Thoracic aorta (tissue), 2 donors: ENCODE results near the gene SLC16A5. TPM values are rescaled to one million over a fixed set of nuclear protein-coding genes. Genes with fewer than 3 reads are reported as not detected.

Experiments
- ATAC-seq: fragments of 150-250 bp; one replicate; pipeline ENCODE4 v1.8.0; 2017; ENCODE audit warnings: low read depth; ENCODE audit not compliant: insufficient number of reproducible peaks, low FRiP score
- DNase-seq: peaks from one replicate; pipeline ENCODE4 v3.0.0-alpha.2; 2020; ENCODE audit warnings: low spot score
- H3K27ac ChIP-seq, 2 donors: fragments of 200-600 bp; sonication (generic); 1 replicate in 1 of 2; 2 replicates in 1 of 2; pipeline ENCODE4 v1.5.1; 2016; ENCODE audit warnings: mild to moderate bottlenecking in 2 of 2, moderate library complexity in 2 of 2
- H3K27me3 ChIP-seq: fragments of 200-600 bp; sonication (generic); replicated peaks from 2 replicates; pipeline ENCODE4 v1.6.0; 2016; ENCODE audit warnings: mild to moderate bottlenecking; ENCODE audit not compliant: insufficient read depth
- H3K36me3 ChIP-seq: fragments of 200-600 bp; sonication (generic); one replicate; pipeline ENCODE4 v1.5.1; 2016
- H3K4me1 ChIP-seq, 2 donors: fragments of 200-600 bp; sonication (generic); 1 replicate in 1 of 2; 2 replicates in 1 of 2; pipeline versions ENCODE4 v1.5.1 to v1.6.0; 2016; ENCODE audit warnings: low read depth in 2 of 2, mild to moderate bottlenecking in 1 of 2; ENCODE audit not compliant: control insufficient read depth in 1 of 2
- H3K4me3 ChIP-seq: fragments of 200-600 bp; sonication (generic); 2 replicates; pipeline ENCODE4 v1.5.1; 2016; ENCODE audit warnings: mild to moderate bottlenecking
- H3K9me3 ChIP-seq: fragments of 200-600 bp; sonication (generic); 2 replicates; pipeline ENCODE4 v1.5.1; 2016
- total RNA-seq, 2 donors: library from RNA; depleted of rRNA; stranded (reverse); fragments of >200 nt; gene quantifications; one replicate each; pipeline versions ENCODE4 v1.1.0 to v1.2.3, GENCODE V29; 2016
- TF ChIP-seq, protein P1 (sequence below): fragments of 200-600 bp; sonication (generic); IDR thresholded peaks from one replicate; pipeline ENCODE4 v1.5.1; 2019; ENCODE audit warnings: antibody characterized with exemption

Gene SLC16A5
- total RNA-seq, 2 donors from 2014 or later, result 9.2 to 10.0 TPM

DNA sequence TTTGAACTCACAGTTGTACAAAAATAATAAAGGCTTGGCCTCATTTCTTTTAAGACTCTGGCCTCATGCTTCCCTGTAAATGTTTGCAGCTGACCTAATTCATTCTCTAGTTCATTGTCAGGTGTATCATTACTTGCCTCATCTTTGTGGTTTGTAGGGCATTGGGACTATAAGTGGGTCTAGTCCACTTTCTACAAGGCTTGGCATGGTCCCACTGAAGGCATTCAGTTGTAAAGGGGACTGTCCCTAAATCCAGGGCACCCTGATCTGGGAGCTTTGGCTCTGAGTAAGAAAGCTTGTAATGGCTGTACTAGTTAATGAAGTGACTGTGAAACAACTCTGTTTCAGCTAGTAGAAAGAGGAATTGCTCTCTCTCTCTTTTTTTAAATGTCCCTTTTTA lies 38.0 kb upstream of the SLC16A5 start:
- Histone ChIP-seq H3K27me3 (no peaks in the 10 kb centered on the region), H3K4me1 (peaks cover 15 to 27% of the 10 kb centered on the region in 2 donors), H3K9me3 (no peaks in the 10 kb centered on the region), H3K27ac (no peak overlapping the region), H3K36me3 (peaks cover 25% of the 10 kb centered on the region), H3K4me3 (no peak overlapping the region)
- ATAC-seq (no peak), DNase-seq (no peak)
- TF ChIP-seq, protein P1, sequence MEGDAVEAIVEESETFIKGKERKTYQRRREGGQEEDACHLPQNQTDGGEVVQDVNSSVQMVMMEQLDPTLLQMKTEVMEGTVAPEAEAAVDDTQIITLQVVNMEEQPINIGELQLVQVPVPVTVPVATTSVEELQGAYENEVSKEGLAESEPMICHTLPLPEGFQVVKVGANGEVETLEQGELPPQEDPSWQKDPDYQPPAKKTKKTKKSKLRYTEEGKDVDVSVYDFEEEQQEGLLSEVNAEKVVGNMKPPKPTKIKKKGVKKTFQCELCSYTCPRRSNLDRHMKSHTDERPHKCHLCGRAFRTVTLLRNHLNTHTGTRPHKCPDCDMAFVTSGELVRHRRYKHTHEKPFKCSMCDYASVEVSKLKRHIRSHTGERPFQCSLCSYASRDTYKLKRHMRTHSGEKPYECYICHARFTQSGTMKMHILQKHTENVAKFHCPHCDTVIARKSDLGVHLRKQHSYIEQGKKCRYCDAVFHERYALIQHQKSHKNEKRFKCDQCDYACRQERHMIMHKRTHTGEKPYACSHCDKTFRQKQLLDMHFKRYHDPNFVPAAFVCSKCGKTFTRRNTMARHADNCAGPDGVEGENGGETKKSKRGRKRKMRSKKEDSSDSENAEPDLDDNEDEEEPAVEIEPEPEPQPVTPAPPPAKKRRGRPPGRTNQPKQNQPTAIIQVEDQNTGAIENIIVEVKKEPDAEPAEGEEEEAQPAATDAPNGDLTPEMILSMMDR, result no peak

DNA sequence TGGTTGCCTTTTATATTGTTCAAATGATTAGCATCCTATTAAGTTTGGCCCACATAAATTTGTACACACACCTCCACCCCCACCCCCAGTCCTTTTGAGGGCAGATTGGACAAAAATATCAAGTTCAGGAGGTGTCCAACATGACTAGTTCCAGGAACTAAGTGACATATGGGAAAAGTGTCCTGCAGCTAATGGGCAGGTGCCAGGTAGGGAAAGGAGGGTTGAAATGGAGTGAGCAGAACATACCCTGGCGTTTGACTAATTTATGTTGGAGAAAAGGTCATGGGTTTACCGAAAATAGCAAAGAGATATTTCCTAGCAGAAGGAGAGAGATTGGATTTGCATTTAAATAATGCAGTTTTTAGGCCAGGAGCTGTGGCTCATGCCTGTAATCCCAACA lies 35.8 kb upstream of the SLC16A5 start:
- H3K36me3 ChIP-seq, result peaks cover 25% of the 10 kb centered on the region
- no peaks in the 10 kb centered on the region for H3K9me3 ChIP-seq
- DNase-seq, result no peak
- no peak for ATAC-seq
- no peak overlapping the region for H3K4me3 ChIP-seq
- no peak overlapping the region for H3K27ac ChIP-seq
- peaks cover 9 to 19% of the 10 kb centered on the region in 2 donors for H3K4me1 ChIP-seq
- no peaks in the 10 kb centered on the region for H3K27me3 ChIP-seq
- TF ChIP-seq, protein P1, result no peak

DNA sequence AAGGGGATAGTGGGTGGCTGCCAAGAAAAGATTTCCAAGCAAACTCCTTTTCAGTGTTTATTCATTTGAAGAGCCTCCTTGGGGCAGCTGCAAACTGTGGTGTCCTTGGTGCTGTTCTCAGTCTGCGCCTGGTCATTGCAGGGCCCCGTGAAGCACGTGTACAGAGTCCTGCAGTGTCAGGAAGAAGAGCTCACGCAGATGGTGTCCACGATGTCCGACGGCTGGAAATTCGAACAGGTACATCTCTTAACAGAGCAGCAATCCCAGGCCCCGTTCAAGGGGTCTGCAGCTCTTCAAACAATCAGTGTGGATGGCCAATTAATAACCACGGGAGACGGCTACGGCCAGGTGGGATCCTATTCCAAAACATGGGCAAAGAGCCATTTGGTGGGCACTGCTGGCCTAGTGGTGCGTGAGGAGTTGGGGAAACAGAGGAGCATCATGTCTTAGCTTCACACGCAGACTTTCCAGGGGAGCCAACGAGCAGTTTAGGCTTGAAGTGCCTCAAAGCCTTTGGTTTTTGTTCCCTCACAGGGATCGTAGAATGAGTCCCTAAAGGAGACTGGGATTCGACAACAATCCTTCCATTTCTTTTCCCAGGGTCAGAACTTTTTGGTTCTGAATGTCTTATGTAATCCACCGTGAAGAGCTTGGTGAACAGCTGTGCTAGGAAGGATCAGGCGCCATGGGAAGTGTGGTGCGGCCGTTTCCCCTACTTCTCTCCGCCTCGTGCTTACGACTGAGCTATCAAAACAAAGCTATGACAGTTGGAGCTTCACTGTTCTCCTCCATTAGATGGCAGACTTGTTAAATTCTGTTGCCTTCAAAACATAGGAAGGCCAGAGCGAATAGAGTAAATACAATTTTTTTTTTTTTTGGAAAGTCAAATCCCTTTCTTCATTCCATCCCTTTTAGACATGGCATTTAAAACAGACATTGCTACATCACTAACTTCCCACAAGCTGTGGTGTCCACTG lies 28.1 kb upstream of the SLC16A5 start:
- Histone ChIP-seq H3K27me3 (no peaks in the 10 kb centered on the region), H3K4me3 (no peak overlapping the region), H3K36me3 (peaks cover 45% of the 10 kb centered on the region), H3K4me1 (no peaks in the 10 kb centered on the region), H3K27ac (no peak overlapping the region), H3K9me3 (no peaks in the 10 kb centered on the region)
- ATAC-seq (no peak), DNase-seq (no peak)
- TF ChIP-seq, protein P1, result no peak

DNA sequence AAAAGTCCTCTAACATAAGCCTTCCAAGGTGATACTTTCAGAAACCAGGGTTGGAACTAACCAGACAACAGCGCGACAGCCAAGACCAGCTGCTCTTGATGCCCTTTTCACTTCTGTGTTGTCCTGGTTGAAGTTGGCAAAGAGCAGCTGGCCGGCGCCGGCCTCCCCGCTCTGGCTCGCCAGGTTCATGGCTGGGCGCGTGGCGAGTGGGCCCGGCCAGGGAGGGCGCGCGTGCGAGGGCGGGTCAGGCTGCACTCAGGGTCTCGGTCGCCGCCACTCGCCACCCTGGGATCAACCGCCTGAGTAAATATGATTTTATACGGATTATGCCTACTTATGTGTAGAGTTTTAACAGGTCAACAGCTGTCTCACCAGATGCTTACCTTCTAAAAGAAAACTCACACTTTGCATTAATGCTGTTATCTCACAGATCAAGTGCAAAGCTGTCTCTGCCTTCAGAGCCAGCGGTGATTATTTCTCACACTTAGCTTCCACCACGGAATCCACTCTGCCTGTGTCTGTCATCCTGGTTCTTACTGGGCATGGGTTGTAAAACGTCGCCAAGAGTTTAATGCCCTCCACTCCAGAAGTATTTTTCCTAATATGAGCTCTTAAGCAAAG lies 27.2 kb upstream of the SLC16A5 start:
- no peak for ATAC-seq
- no peaks in the 10 kb centered on the region for H3K27me3 ChIP-seq
- TF ChIP-seq, protein P1, result no peak
- DNase-seq, result no peak
- H3K9me3 ChIP-seq, result no peaks in the 10 kb centered on the region
- no peak overlapping the region for H3K4me3 ChIP-seq
- H3K27ac ChIP-seq, result no peak overlapping the region
- H3K4me1 ChIP-seq, result no peaks in the 10 kb centered on the region
- H3K36me3 ChIP-seq, result peaks cover 52% of the 10 kb centered on the region

DNA sequence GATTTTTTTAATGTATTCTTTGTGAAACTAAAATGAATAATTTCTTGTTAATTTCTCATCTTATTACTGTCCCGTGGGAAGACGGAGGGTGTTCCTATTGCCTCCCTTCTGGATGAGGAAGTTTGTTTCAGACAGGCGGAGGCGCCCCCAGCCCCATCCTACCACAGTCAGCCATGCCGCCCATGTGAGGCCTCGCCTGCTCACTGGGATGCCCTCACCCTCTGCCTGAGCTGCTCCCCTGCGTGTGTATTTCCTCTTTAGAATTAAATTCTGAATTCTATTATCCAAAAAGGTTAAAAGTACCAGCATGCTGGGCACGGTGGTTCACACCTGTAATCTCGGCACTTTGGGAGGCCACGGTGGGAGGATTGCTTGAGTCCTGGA lies 26.7 kb upstream of the SLC16A5 start:
- H3K4me3 ChIP-seq, result no peak overlapping the region
- H3K27me3 ChIP-seq, result no peaks in the 10 kb centered on the region
- DNase-seq (no peak), ATAC-seq (no peak)
- H3K27ac ChIP-seq, result no peak overlapping the region
- peaks cover 56% of the 10 kb centered on the region for H3K36me3 ChIP-seq
- no peaks in the 10 kb centered on the region for H3K9me3 ChIP-seq
- TF ChIP-seq, protein P1, result no peak
- no peaks in the 10 kb centered on the region for H3K4me1 ChIP-seq
